H1 (cell line): ENCODE results near the gene ISG20L2. TPM values are rescaled to one million over a fixed set of nuclear protein-coding genes. Genes with fewer than 3 reads are reported as not detected.

Source experiments
- CTCF ChIA-PET: fragments of 300-600 bp; sonication (Branson Sonifier 250); formaldehyde crosslinking; loops from one replicate; lab custom pipeline; 2021; ENCODE audit not compliant: partially characterized antibody; lab: Charles Lee
- POLR2A ChIA-PET: fragments of 300-600 bp; sonication (Branson Sonifier 250); formaldehyde crosslinking; loops from one replicate; lab custom pipeline; 2021; ENCODE audit warnings: inconsistent platforms; ENCODE audit not compliant: partially characterized antibody; lab: Charles Lee
- DNase-seq, 2 experiments: peaks; one replicate each; pipeline versions ENCODE4 v3.0.0 to v3.0.0-alpha.2; 2010 to 2022; ENCODE audit warnings: low spot score in 2 of 2, low read depth in 1 of 2, mixed read lengths in 1 of 2
- FAIRE-seq: peaks from 2 replicates; lab custom pipeline; 2011; peaks lifted over from hg19 to GRCh38; lab: Jason Lieb, UNC
- H2AFZ ChIP-seq: 2 replicates; pipeline ENCODE4 v1.8.1; 2012; ENCODE audit warnings: low read length, inconsistent platforms
- H2AK5ac ChIP-seq: 2 replicates; pipeline ENCODE4 v1.6.1; 2013; ENCODE audit warnings: low read depth, low read length
- H2BK120ac ChIP-seq: replicated peaks from 2 replicates; pipeline ENCODE3; 2013; ENCODE audit warnings: low read depth, low read length, inconsistent platforms
- H2BK12ac ChIP-seq: 2 replicates; pipeline ENCODE4 v1.6.1; 2013; ENCODE audit warnings: low read depth, low read length
- H2BK15ac ChIP-seq: 2 replicates; pipeline ENCODE4 v1.6.1; 2013; ENCODE audit warnings: low read length
- H2BK20ac ChIP-seq: 2 replicates; pipeline ENCODE4 v1.6.1; 2013; ENCODE audit warnings: low read length
- H2BK5ac ChIP-seq: 2 replicates; pipeline ENCODE4 v1.6.1; 2013; ENCODE audit warnings: low read depth, low read length
- H3K14ac ChIP-seq: 2 replicates; pipeline ENCODE4 v1.6.1; 2013; ENCODE audit warnings: inconsistent platforms; ENCODE audit not compliant: insufficient read length
- H3K18ac ChIP-seq: 2 replicates; pipeline ENCODE4 v1.6.1; 2013; ENCODE audit warnings: low read length; ENCODE audit errors: extremely low read depth
- H3K23ac ChIP-seq: 2 replicates; pipeline ENCODE4 v1.6.1; 2013; ENCODE audit warnings: inconsistent platforms; ENCODE audit not compliant: insufficient read length
- H3K23me2 ChIP-seq: 2 replicates; pipeline ENCODE4 v1.6.1; 2013; ENCODE audit warnings: low read depth, low read length
- H3K27ac ChIP-seq: 2 replicates; pipeline ENCODE4 v1.6.1; 2011; ENCODE audit warnings: low read depth, low read length, inconsistent platforms
- H3K27me3 ChIP-seq, 4 experiments: replicated peaks in 1 of 4; 1 replicate in 1 of 4; 2 replicates in 3 of 4; pipeline versions ENCODE4 v1.6.1 to v1.8.1; 2011 to 2013; ENCODE audit warnings: low read length in 3 of 4, mild to moderate bottlenecking in 3 of 4, inconsistent platforms in 2 of 4, mixed read lengths in 2 of 4, moderate library complexity in 1 of 4; ENCODE audit not compliant: control insufficient read depth in 3 of 4, insufficient read depth in 3 of 4; ENCODE audit errors: extremely low read depth in 1 of 4
- H3K36me3 ChIP-seq, 4 experiments: 2 replicates each; pipeline versions ENCODE4 v1.6.1 to v1.8.1; 2011 to 2013; ENCODE audit warnings: mild to moderate bottlenecking in 4 of 4, low read length in 3 of 4, moderate library complexity in 2 of 4, control low read depth in 1 of 4, inconsistent platforms in 1 of 4; ENCODE audit not compliant: insufficient read depth in 4 of 4, control insufficient read depth in 2 of 4
- H3K4ac ChIP-seq: replicated peaks from 2 replicates; pipeline ENCODE3; 2013; ENCODE audit warnings: low read length, low read depth, mixed read lengths, inconsistent platforms; ENCODE audit not compliant: insufficient read length
- H3K4me1 ChIP-seq, 4 experiments: replicated peaks in 1 of 4; 1 replicate in 1 of 4; 2 replicates in 3 of 4; pipeline versions ENCODE4 v1.6.1 to v1.8.1; 2011 to 2013; ENCODE audit warnings: low read length in 3 of 4, inconsistent platforms in 2 of 4, mixed read lengths in 1 of 4; ENCODE audit not compliant: insufficient read depth in 4 of 4, control insufficient read depth in 3 of 4
- H3K4me2 ChIP-seq, 2 experiments: 2 replicates each; pipeline versions ENCODE4 v1.6.1 to v1.8.1; 2011 to 2013; ENCODE audit warnings: low read depth in 2 of 2, low read length in 2 of 2, control low read depth in 1 of 2, inconsistent platforms in 1 of 2, mild to moderate bottlenecking in 1 of 2; ENCODE audit not compliant: insufficient read depth in 1 of 2
- H3K4me3 ChIP-seq, 4 experiments: fragments of 200-600, 300-600 bp in 1 of 4; sonication (generic), shearing (Covaris generic), sonication (Bioruptor Twin) in 1 of 4; 2 replicates each; pipeline versions ENCODE4 v1.5.1 to v1.8.1; 2011 to 2016; ENCODE audit warnings: low read length in 4 of 4, low read depth in 3 of 4, control low read depth in 2 of 4, inconsistent platforms in 2 of 4, mild to moderate bottlenecking in 2 of 4, mixed read lengths in 1 of 4, moderate library complexity in 1 of 4; ENCODE audit not compliant: insufficient read depth in 2 of 4; ENCODE audit errors: extremely low read depth in 1 of 4
- H3K56ac ChIP-seq: replicated peaks from 2 replicates; pipeline ENCODE3; 2013; ENCODE audit warnings: low read depth, mild to moderate bottlenecking, mixed read lengths, low read length, inconsistent platforms; ENCODE audit not compliant: insufficient read length
- H3K79me1 ChIP-seq: 2 replicates; pipeline ENCODE4 v1.6.1; 2013; ENCODE audit warnings: low read depth, low read length, control low read depth
- H3K79me2 ChIP-seq, 2 experiments: 2 replicates each; pipeline versions ENCODE4 v1.6.1 to v1.8.1; 2012 to 2013; ENCODE audit warnings: low read length in 2 of 2, mild to moderate bottlenecking in 2 of 2, inconsistent platforms in 1 of 2; ENCODE audit not compliant: insufficient read depth in 2 of 2, control insufficient read depth in 1 of 2
- H3K9ac ChIP-seq, 4 experiments: replicated peaks in 1 of 4; 1 replicate in 1 of 4; 2 replicates in 3 of 4; pipeline versions ENCODE4 v1.6.1 to v1.8.1; 2011 to 2013; ENCODE audit warnings: low read depth in 3 of 4, low read length in 3 of 4, control low read depth in 2 of 4, mild to moderate bottlenecking in 2 of 4, moderate library complexity in 2 of 4, inconsistent platforms in 1 of 4; ENCODE audit errors: extremely low read depth in 1 of 4
- H3K9me3 ChIP-seq, 2 experiments: 2 replicates each; pipeline versions ENCODE4 v1.6.1 to v1.8.1; 2012 to 2013; ENCODE audit warnings: mild to moderate bottlenecking in 2 of 2, moderate library complexity in 2 of 2, control low read depth in 1 of 2, inconsistent platforms in 1 of 2, low read depth in 1 of 2, low read length in 1 of 2, mixed read lengths in 1 of 2; ENCODE audit not compliant: insufficient read depth in 2 of 2
- H4K20me1 ChIP-seq, 2 experiments: replicated peaks in 1 of 2; 2 replicates each; pipeline versions ENCODE3 to v1.8.1; 2011 to 2013; ENCODE audit warnings: inconsistent platforms in 2 of 2, low read length in 2 of 2, mild to moderate bottlenecking in 1 of 2; ENCODE audit not compliant: insufficient read depth in 2 of 2, control insufficient read depth in 1 of 2
- H4K5ac ChIP-seq: 2 replicates; pipeline ENCODE4 v1.6.1; 2013; ENCODE audit warnings: low read length, low read depth, mixed read lengths, inconsistent platforms; ENCODE audit not compliant: insufficient read length
- H4K8ac ChIP-seq: 2 replicates; pipeline ENCODE4 v1.8.0; 2013; ENCODE audit warnings: mild to moderate bottlenecking, moderate library complexity, low read length, inconsistent platforms; ENCODE audit not compliant: insufficient read depth; ENCODE audit errors: extremely low read depth
- H4K91ac ChIP-seq: replicated peaks from 2 replicates; pipeline ENCODE3; 2013; ENCODE audit warnings: low read length, mixed read lengths, inconsistent platforms; ENCODE audit not compliant: insufficient read length
- SP1 ChIP-seq: IDR thresholded peaks from 2 replicates; pipeline ENCODE4 v1.6.1; 2011; ENCODE audit warnings: low read depth, low read length
- TBP ChIP-seq: IDR thresholded peaks from 2 replicates; pipeline ENCODE4 v1.6.1; 2011; ENCODE audit warnings: low read depth, low read length, improper control_type of control experiment
- WGBS, 2 experiments: shearing (Covaris generic) in 1 of 2; methylation state at CpG; one replicate each; pipeline versions ENCODE4 v1.1.6 to v1.1.7; 2013 to 2015; ENCODE audit warnings: low lambda C conversion rate in 2 of 2, mixed read lengths in 2 of 2, inconsistent platforms in 1 of 2, low coverage in 1 of 2, missing lambda C conversion rate in 1 of 2; ENCODE audit not compliant: insufficient replicate concordance in 2 of 2, insufficient coverage in 1 of 2, insufficient read length in 1 of 2; ENCODE audit errors: extremely low coverage in 1 of 2, missing lambda C conversion rate in 1 of 2; 5-methylcytosine and 5-hydroxymethylcytosine counted together
- polyA plus RNA-seq, 7 experiments: library from polyadenylated mRNA; depleted of rRNA in 3 of 7; stranded (reverse) in 5 of 7; unstranded in 2 of 7; fragments of >200 nt in 5 of 7; fragments of 200-250 nt in 2 of 7; gene quantifications; 1 replicate in 5 of 7; 2 replicates in 1 of 7; 4 replicates in 1 of 7; pipeline versions ENCODE4 v1.2.1 to v1.2.3, GENCODE V29; 2011 to 2013; ENCODE audit warnings: missing spikeins in 2 of 7, mixed read lengths in 2 of 7
- total RNA-seq: library from RNA; stranded (reverse); fragmentation: NEBNext Ultra II Directional; extraction: Animal tissue kit (Norgen Biotek cat#: 25700); gene quantifications from 2 replicates; pipeline ENCODE4 v1.2.1, GENCODE V29; 2021

The ISG20L2 gene
- total and polyA plus RNA-seq, 2 of the 8 experiments (the other 6 are each of a cell fraction or from before 2014, with no cell fraction given) = 47.5 to 53.0 TPM

DNA sequence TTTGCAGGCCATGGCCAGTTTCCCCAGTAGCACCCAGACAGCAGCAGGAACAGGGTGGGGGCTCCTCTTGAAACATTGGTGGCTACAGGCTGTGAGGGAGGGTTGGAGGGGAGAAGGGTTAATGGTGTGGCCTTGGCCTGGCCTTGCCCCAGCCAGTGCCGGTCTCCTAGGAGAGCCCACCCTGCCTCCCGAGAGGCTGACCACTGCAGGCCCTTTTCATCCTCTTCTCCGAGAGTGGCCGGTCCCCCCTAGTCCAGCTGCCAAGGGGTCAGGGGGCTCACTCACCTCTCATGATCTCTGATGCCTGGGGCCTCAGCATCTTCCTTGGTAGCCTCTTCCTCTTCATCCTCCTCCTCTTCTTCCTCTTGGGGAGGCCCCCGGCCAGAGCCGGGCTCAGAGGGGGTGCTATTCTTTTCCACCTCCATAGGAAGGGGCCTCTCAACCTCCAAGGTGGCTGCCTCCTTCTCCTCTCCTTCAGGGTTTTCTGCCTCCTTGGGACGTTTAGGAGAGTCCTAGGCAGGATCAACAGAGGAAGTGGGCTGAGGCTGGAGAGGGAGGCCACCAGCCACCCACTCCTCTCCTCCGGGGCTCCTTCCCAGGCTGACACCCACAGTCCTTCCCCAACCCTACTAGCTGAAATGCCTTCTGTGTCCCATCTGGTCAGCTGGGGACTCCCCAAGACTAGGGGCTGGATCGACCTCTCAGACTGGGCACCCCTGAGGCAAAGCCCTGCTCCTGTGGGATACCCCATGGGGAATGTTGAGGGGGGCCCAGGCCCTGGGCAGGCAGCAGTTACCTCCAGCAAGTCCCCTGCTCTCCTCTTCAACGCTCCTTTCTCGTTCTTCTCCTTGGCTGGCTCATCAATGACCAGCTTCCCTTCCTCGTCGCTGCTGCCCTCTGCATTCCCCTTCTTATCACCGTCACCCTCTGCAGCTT, 15.1 kb upstream of the ISG20L2 start:
- Histone ChIP-seq H4K5ac (no peak overlapping the region), H3K4ac (no peak overlapping the region), H3K27me3 (no peaks in the 10 kb centered on the region), H4K20me1 (peaks cover 0 to 2% of the 10 kb centered on the region in 2 experiments), H2BK120ac (no peak overlapping the region), H4K91ac (no peak overlapping the region), H3K23me2 (peaks cover 10% of the 10 kb centered on the region), H2BK15ac (no peak overlapping the region), H2AFZ (no peak overlapping the region), H3K4me1 (peaks cover 18 to 32% (median 24%) of the 10 kb centered on the region in 4 experiments), H3K4me3 (no peak overlapping the region), H3K18ac (no peak overlapping the region), H3K4me2 (no peak overlapping the region), H4K8ac (no peak overlapping the region; the same call in 1 of the 2 replicates), H3K56ac (no peak overlapping the region), H3K79me2 (peaks cover 11 to 41% of the 10 kb centered on the region in 2 experiments)
- no peak for DNase-seq
- TF ChIP-seq TBP (no peak), SP1 (peak; percentile 33; the same call in 1 of the 2 replicates)
- TF ChIP-seq, all 59 proteins: peak for 1
- H2AK5ac ChIP-seq = no peak overlapping the region
- no peak overlapping the region for H3K14ac ChIP-seq
- H3K36me3 ChIP-seq = peaks cover 13 to 33% (median 14%) of the 10 kb centered on the region in 4 experiments; a peak in 6 of 8 replicates
- H3K9me3 ChIP-seq = no peaks in the 10 kb centered on the region
- no peak overlapping the region for H3K27ac ChIP-seq
- H2BK12ac ChIP-seq = no peak overlapping the region
- POLR2A ChIA-PET = interaction anchor here (1.0 to 10.7 kb wide), 4 partner anchors 9 to 50 kb away, joined by 5 to 214 read pairs (median 27); partner anchors contain the start of genes CRABP2, ISG20L2 and METTL25B
- H2BK20ac ChIP-seq = no peak overlapping the region
- CTCF ChIA-PET = interaction anchor here (0.5 to 6.6 kb wide), 5 partner anchors 9 to 57 kb away, joined by 3 to 76 read pairs (median 9); partner anchors contain the start of genes HDGF, ISG20L2 and METTL25B
- no peak for FAIRE-seq
- no peak overlapping the region for H3K23ac ChIP-seq
- no peak overlapping the region; the same call in 1 of the 2 replicates for H2BK5ac ChIP-seq
- peaks cover 13% of the 10 kb centered on the region for H3K79me1 ChIP-seq
- H3K9ac ChIP-seq = no peak overlapping the region; a peak in 1 of 7 replicates
- 89% methylated on average over 11 of the region's 14 CpGs; no CpG with 5 or more reads in 1 of the 2 experiments for WGBS, 2 experiments
